HCT116 (cell line): ENCODE results near the gene TMEM222. TPM values are rescaled to one million over a fixed set of nuclear protein-coding genes. Genes with fewer than 3 reads are reported as not detected.

Experiments
- ATAC-seq: fragments of 200-7000 bp; cut with Tn5 transposase; 2 replicates; pipeline ENCODE4 v1.9.1; 2020; ENCODE audit warnings: mild to moderate bottlenecking, moderate library complexity
- BruUV-seq: library from RNA; stranded (reverse); fragments of 400-500 nt; replicated peaks from 2 replicates; lab custom pipeline; 2021; lab: Mats Ljungman, UMichigan
- CTCF ChIA-PET: fragments of 300-600 bp; sonication (Branson Sonifier 250); formaldehyde crosslinking; loops from one replicate; lab custom pipeline; 2021; ENCODE audit warnings: antibody characterized with exemption; lab: Charles Lee
- POLR2A ChIA-PET: fragments of 300-600, 350-600 bp; sonication (Branson Sonifier 250); formaldehyde crosslinking; loops from one replicate; lab custom pipeline; 2021; ENCODE audit warnings: antibody characterized with exemption; lab: Charles Lee
- RAD21 ChIA-PET, 2 experiments: fragments of 300-600 bp; sonication (Branson Sonifier 250); formaldehyde crosslinking; loops; one replicate each; lab custom pipeline; 2023; ENCODE audit warnings: low total read pairs in 2 of 2; ENCODE audit not compliant: uncharacterized antibody in 2 of 2, unreplicated experiment in 2 of 2, low non-redundant PET in 1 of 2; lab: Charles Lee
- DNase-seq: peaks from one replicate; pipeline ENCODE4 v3.0.0-alpha.2; 2010; ENCODE audit warnings: low read depth, low spot score
- H2AFZ ChIP-seq: fragments of 200-600 bp; shearing (Covaris generic), sonication (generic); 2 replicates; pipeline ENCODE4 v1.6.1; 2017; ENCODE audit warnings: low read depth, mixed run types, mixed read lengths, antibody characterized with exemption, low read length; ENCODE audit not compliant: poor library complexity, severe bottlenecking
- H3K27ac ChIP-seq: 2 replicates; pipeline ENCODE4 v1.5.1; 2012; ENCODE audit warnings: low read depth, low read length
- H3K27me3 ChIP-seq: fragments of 200-600 bp; sonication (generic); 2 replicates; pipeline ENCODE4 v1.6.1; 2016; ENCODE audit warnings: mixed run types, low read length, mixed read lengths; ENCODE audit not compliant: insufficient read depth
- H3K36me3 ChIP-seq, 2 experiments: fragments of 200-500 bp in 1 of 2; fragments of 200-600 bp in 1 of 2; sonication (Bioruptor generic) in 1 of 2; sonication (generic) in 1 of 2; 2 replicates each; pipeline versions ENCODE4 v1.5.1 to v1.6.1; 2014 to 2016; ENCODE audit warnings: low read length in 2 of 2, inconsistent platforms in 1 of 2, mixed read lengths in 1 of 2, mixed run types in 1 of 2; ENCODE audit not compliant: insufficient read depth in 2 of 2, control insufficient read depth in 1 of 2
- H3K4me1 ChIP-seq, 2 experiments: fragments of 200-600 bp in 1 of 2; sonication (generic) in 1 of 2; 2 replicates each; pipeline versions ENCODE4 v1.5.1 to v1.6.1; 2012 to 2017; ENCODE audit warnings: low read length in 2 of 2, inconsistent platforms in 1 of 2, mild to moderate bottlenecking in 1 of 2, mixed read lengths in 1 of 2, mixed run types in 1 of 2, moderate library complexity in 1 of 2; ENCODE audit not compliant: insufficient read depth in 2 of 2, control insufficient read depth in 1 of 2
- H3K4me2 ChIP-seq: fragments of 200-600 bp; sonication (generic); 2 replicates; pipeline ENCODE4 v1.6.1; 2017; ENCODE audit warnings: mixed run types, low read length, mixed read lengths
- H3K4me3 ChIP-seq, 2 experiments: fragments of 200-600 bp in 1 of 2; sonication (generic) in 1 of 2; replicated peaks in 1 of 2; 2 replicates each; pipeline ENCODE4 v1.5.1; 2011 to 2016; ENCODE audit warnings: low read length in 2 of 2, control low read depth in 1 of 2, low read depth in 1 of 2, mild to moderate bottlenecking in 1 of 2, mixed read lengths in 1 of 2, mixed run types in 1 of 2
- H3K79me2 ChIP-seq: fragments of 200-600 bp; sonication (generic); 2 replicates; pipeline ENCODE4 v1.6.1; 2017; ENCODE audit warnings: mild to moderate bottlenecking, mixed run types, low read length, moderate library complexity, mixed read lengths; ENCODE audit not compliant: insufficient read depth
- H3K9ac ChIP-seq: fragments of 200-600 bp; sonication (generic); 2 replicates; pipeline ENCODE4 v1.6.1; 2016; ENCODE audit warnings: low read length, mixed read lengths
- H3K9me2 ChIP-seq: fragments of 200-600 bp; sonication (generic), shearing (Covaris generic); 2 replicates; pipeline ENCODE4 v1.6.1; 2017; ENCODE audit warnings: mixed run types, mild to moderate bottlenecking, moderate library complexity; ENCODE audit not compliant: insufficient read depth
- H3K9me3 ChIP-seq, 2 experiments: fragments of 200-500 bp in 1 of 2; fragments of 200-600 bp in 1 of 2; sonication (Bioruptor generic) in 1 of 2; sonication (generic) in 1 of 2; 2 replicates each; pipeline ENCODE4 v1.6.1; 2014 to 2017; ENCODE audit warnings: low read length in 2 of 2, mixed read lengths in 2 of 2, inconsistent platforms in 1 of 2, low read depth in 1 of 2, mild to moderate bottlenecking in 1 of 2, mixed run types in 1 of 2, moderate library complexity in 1 of 2; ENCODE audit not compliant: control insufficient read depth in 1 of 2, insufficient read depth in 1 of 2
- H4K20me1 ChIP-seq: fragments of 200-600 bp; sonication (generic), shearing (Covaris generic); 2 replicates; pipeline ENCODE4 v1.6.1; 2017; ENCODE audit warnings: mixed run types, mild to moderate bottlenecking, moderate library complexity; ENCODE audit not compliant: insufficient read depth
- ATF3 ChIP-seq: IDR thresholded peaks from 2 replicates; pipeline ENCODE4 v1.6.1; 2012
- CBX3 ChIP-seq: IDR thresholded peaks from 2 replicates; pipeline ENCODE4 v1.6.1; 2012; ENCODE audit warnings: low read depth
- CTCF ChIP-seq, 3 experiments: fragments of 200-600 bp in 1 of 3; sonication (generic) in 1 of 3; IDR thresholded peaks in 2 of 3; conservative IDR thresholded peaks in 1 of 3; 2 replicates each; pipeline ENCODE4 v1.5.1; 2012 to 2017; ENCODE audit warnings: low read depth in 2 of 3, low read length in 2 of 3, antibody characterized with exemption in 1 of 3, borderline replicate concordance in 1 of 3, control low read depth in 1 of 3, mild to moderate bottlenecking in 1 of 3, mixed read lengths in 1 of 3, mixed run types in 1 of 3, moderate library complexity in 1 of 3; ENCODE audit not compliant: insufficient read depth in 1 of 3
- ELF1 ChIP-seq: IDR thresholded peaks from 2 replicates; pipeline ENCODE4 v1.6.1; 2012; ENCODE audit warnings: low read depth, borderline replicate concordance
- EZH2 ChIP-seq: fragments of 200-600 bp; sonication (generic); IDR thresholded peaks from 2 replicates; pipeline ENCODE4 v1.6.1; 2017; ENCODE audit warnings: antibody characterized with exemption, mixed run types
- EZH2phosphoT487 ChIP-seq: fragments of 200-600 bp; IDR thresholded peaks from 2 replicates; pipeline ENCODE4 v1.6.1; 2018; ENCODE audit warnings: antibody characterized with exemption, borderline replicate concordance
- JUND ChIP-seq: IDR thresholded peaks from 2 replicates; pipeline ENCODE4 v1.6.1; 2012
- POLR2A ChIP-seq: IDR thresholded peaks from 2 replicates; pipeline ENCODE4 v1.7.0; 2011; ENCODE audit warnings: borderline replicate concordance; ENCODE audit not compliant: insufficient read depth, insufficient read length; ENCODE audit errors: extremely low read depth
- RAD21 ChIP-seq: IDR thresholded peaks from 2 replicates; pipeline ENCODE4 v1.6.1; 2012; ENCODE audit warnings: low read depth, mild to moderate bottlenecking
- SP1 ChIP-seq: IDR thresholded peaks from 2 replicates; pipeline ENCODE4 v1.6.1; 2012; ENCODE audit warnings: low read depth
- SRF ChIP-seq: IDR thresholded peaks from 2 replicates; pipeline ENCODE4 v1.6.1; 2012; ENCODE audit warnings: low read depth
- TCF7L2 ChIP-seq: IDR thresholded peaks from 2 replicates; pipeline ENCODE4 v1.7.0; 2011; ENCODE audit warnings: borderline replicate concordance, inconsistent platforms; ENCODE audit not compliant: insufficient read depth, insufficient read length; ENCODE audit errors: extremely low read depth
- YY1 ChIP-seq: IDR thresholded peaks from 2 replicates; pipeline ENCODE4 v1.6.1; 2011; ENCODE audit warnings: low read length, low read depth, moderate library complexity, mild to moderate bottlenecking; ENCODE audit not compliant: insufficient replicate concordance; ENCODE audit errors: extremely low read depth
- ZBTB33 ChIP-seq: IDR thresholded peaks from 2 replicates; pipeline ENCODE4 v1.6.1; 2011; ENCODE audit warnings: mild to moderate bottlenecking, low read length, moderate library complexity; ENCODE audit not compliant: insufficient replicate concordance; ENCODE audit errors: extremely low read depth
- ZFX ChIP-seq: fragments of 450-650 bp; IDR thresholded peaks from 2 replicates; pipeline ENCODE4 v1.6.1; 2017
- intact Hi-C: fragments of 100-400 bp; cut with micrococcal nuclease; formaldehyde crosslinking; loops from 2 replicates; pipeline ENCODE4 v1.10.0; 2022
- total RNA-seq: library from RNA; stranded (reverse); gene quantifications from one replicate; pipeline ENCODE4 v1.2.1, GENCODE V29; 2021; ENCODE audit not compliant: unreplicated experiment

The TMEM222 gene
- total RNA-seq, 1 experiment from 2014 or later = 32.8 TPM

- TF ChIP-seq JUND = no peak
- TF ChIP-seq, all 23 proteins: peak for 0
- H3K9ac ChIP-seq = no peak overlapping the region
- H3K9me3 ChIP-seq = no peaks in the 10 kb centered on the region
- H3K27me3 ChIP-seq = no peaks in the 10 kb centered on the region
- H3K79me2 ChIP-seq = no peaks in the 10 kb centered on the region
- H2AFZ ChIP-seq = no peak overlapping the region
- ChIA-PET POLR2A (interaction anchor here (0.5 to 1.3 kb wide), 3 partner anchors 12 to 15 kb away, joined by 4 to 7 read pairs (median 4); partner anchors contain the start of gene MAP3K6), CTCF (interaction anchor here (1.5 kb wide), 1 partner anchor 9 kb away, joined by 4 read pairs; no protein-coding TSS in a partner anchor), RAD21 (no interaction called here)
- no peak overlapping the region for H3K4me3 ChIP-seq
- no peaks in the 10 kb centered on the region for H3K9me2 ChIP-seq
- no TSS peak for BruUV-seq
- ATAC-seq (no peak), DNase-seq (no peak)
- no peak overlapping the region for H3K4me2 ChIP-seq
- H3K36me3 ChIP-seq = no peaks in the 10 kb centered on the region
- intact Hi-C loops = no loop called here
- no peak overlapping the region for H3K27ac ChIP-seq
- H4K20me1 ChIP-seq = no peaks in the 10 kb centered on the region
- H3K4me1 ChIP-seq = peaks cover 11 to 43% of the 10 kb centered on the region in 2 experiments
Measured at GRCh38 chr1:27377760-27378495, 56.0 kb downstream of the TMEM222 start.

GRCh38 chr1:27379564-27380122 lies 57.7 kb downstream of the TMEM222 start:
- H3K4me1 ChIP-seq = peaks cover 11 to 50% of the 10 kb centered on the region in 2 experiments
- no peak overlapping the region for H3K9ac ChIP-seq
- intact Hi-C loops = no loop called here
- ATAC-seq (no peak), DNase-seq (no peak)
- no peaks in the 10 kb centered on the region for H3K9me2 ChIP-seq
- RAD21 ChIA-PET = no interaction called here
- H3K36me3 ChIP-seq = no peaks in the 10 kb centered on the region
- H3K4me2 ChIP-seq = peak overlapping the region; percentile 51; the same call in 1 of the 2 replicates
- H3K9me3 ChIP-seq = no peaks in the 10 kb centered on the region
- no TSS peak for BruUV-seq
- H3K4me3 ChIP-seq = no peak overlapping the region
- no peak overlapping the region; the same call in 1 of the 2 replicates for H3K27ac ChIP-seq
- H3K27me3 ChIP-seq = no peaks in the 10 kb centered on the region
- POLR2A ChIA-PET = no interaction called here
- CTCF ChIA-PET = interaction anchor here (1.3 kb wide), 1 partner anchor 79 kb away, joined by 4 read pairs; no protein-coding TSS in a partner anchor
- H4K20me1 ChIP-seq = no peaks in the 10 kb centered on the region
- H2AFZ ChIP-seq = no peak overlapping the region
- H3K79me2 ChIP-seq = no peaks in the 10 kb centered on the region
- TF ChIP-seq ELF1 (no peak), EZH2 (no peak), CTCF (IDR thresholded peaks at IDR 0.05 in 2 of 3, conservative IDR thresholded peaks at IDR 0.05 in 1 of 3; ENCODE audit: borderline replicate concordance in 1 of 3, insufficient read depth in 1 of 3, low read depth in 2 of 3, low read length in 2 of 3) (no peak), RAD21 (no peak), YY1 (no peak), ATF3 (no peak), ZBTB33 (no peak), ZFX (no peak), SRF (no peak), POLR2A (no peak), EZH2phosphoT487 (no peak), SP1 (no peak), CBX3 (no peak), TCF7L2 (no peak)
